Femur (tissue), 1 donor: ENCODE data around the gene RAD18.

Source experiments
- DNase-seq: peaks from one replicate; pipeline ENCODE4 v3.0.0-alpha.2; 2017

Gene RAD18

DNA sequence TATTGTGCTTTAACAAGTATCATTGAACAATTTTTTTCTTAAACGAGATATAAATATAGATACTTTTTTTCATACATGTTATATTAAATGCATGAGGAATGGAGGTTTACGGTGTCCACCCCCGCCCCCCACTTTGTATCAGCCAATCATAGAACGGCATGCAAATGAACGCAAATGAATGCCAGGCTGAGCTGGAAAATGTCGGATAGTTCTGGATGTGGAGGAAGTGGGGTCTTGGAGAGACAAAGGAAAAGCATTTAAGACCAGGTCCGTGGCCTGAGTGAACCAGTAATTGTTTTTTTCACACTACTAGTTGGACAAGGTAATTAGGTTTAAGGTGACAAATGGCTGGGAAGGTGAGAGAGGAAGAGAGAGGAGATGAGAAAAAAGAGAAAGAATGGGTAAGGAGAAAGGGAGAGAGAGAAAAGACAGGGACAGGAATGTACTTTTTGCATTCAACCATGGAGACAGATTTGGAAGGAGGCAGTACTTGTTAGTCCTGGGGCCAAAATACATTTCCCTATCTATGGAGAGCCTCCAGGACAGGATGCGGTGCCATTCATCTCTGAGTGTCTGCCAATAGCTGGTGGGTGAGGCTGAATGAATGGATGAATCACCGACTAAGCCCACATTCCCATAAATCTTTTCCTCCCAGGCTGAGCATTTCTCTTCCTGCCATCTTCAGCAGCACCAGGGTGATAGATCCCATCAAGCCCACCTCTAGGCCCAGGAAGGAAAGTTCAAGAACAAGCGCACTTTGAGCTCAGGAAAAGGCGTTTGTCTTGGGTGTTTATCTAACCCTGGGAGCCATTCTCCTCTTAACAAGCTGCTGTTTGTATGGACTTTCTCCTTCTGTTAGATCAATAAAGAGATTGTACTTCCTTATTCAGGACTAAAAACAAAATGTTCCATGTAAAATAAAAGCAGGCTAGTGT is 1.4 kb upstream of the RAD18 start:
- no peak for DNase-seq

DNA sequence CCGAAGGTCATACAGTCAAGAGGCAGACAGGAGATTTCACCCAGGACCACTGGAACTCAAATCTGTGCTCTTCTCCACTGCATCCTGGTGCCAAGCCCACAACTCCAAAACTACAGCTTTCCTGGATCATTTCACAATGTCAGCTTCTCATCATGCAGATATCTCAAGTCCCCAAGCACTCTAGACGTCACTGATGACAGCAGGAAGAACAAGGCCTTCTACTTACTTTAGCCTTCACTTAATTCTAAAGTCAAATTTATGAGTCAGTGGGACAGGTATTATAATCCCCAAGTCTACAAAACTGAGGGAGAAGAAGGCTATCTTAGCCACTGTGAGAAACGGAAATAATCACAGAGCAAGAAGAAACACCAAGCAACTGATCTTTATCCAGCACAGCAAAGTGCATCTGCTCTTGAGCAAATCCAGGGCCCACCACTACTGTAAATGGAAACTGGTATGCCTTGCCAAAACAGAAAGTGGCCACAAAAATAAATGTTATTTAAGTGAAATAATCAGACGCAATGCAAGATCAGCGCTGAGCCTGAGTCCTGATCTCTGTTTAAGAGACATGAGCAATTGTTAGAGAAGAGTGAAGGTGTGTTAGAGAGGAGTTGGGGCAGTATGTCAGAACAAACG is 928 bp downstream of the RAD18 start:
- DNase-seq, result no peak

- no peak for DNase-seq
Observed at GRCh38 chr3:8959668-8960067, 3.6 kb downstream of the RAD18 start.

DNA sequence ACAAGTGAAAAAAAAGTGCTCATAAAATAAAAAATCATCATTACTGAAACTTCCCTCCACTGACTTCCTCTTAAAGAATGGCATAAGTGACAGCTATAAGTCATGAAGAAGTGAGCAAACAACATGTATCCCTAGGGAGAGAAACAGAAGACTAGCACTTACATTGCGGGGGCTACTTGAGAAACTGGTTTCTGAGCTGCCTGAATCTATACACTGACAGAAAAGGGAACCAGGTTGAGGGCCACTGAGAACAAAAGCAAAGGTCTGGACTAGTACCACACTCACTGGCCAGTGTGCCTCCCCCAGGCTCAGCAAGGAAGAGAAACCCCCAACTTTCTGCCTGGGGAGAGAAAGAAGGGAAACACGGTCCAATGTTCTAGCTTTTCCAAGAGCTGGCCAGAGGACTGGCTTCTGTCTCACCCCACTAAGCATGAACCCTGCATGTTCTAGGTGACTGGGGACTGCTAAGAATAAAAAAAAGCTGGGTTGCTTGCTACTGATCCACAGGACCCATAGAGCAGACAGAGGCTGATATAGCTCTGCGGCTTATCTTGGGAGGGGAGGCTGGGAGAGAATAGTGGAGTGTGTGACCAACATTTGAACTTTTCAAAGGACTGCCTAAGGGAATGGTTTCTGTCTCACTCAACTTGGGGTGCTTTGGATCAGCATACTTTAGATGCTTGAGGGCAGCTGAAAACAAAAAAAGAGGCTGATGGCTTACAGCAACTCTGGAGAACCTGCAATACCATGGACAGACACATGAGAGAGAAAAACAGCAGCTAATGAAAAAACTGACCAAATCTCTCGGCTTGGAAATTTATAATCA is 8.1 kb downstream of the RAD18 start:
- DNase-seq, result no peak

DNA sequence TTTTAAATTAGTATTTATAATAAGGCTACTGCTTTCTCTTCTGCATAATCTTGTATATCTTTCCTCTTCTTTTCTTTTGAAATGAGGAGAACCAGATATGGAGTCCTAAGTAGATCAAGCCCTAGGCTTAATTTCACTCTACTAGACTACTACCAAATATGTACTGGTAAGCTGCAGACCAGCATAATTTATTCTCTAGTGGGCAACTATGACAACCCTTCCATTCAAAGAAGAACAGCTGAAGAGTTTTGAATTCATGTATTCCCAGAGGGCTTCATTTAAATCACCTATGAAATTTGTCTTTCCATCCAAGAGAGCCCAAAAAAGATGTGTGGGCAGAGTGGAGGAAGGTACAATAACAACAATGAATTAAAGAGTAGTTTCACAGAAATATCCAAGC is 10.0 kb downstream of the RAD18 start:
- DNase-seq, result no peak

- DNase-seq, result no peak
Observed at GRCh38 chr3:8952130-8952529, 11.1 kb downstream of the RAD18 start.

DNA sequence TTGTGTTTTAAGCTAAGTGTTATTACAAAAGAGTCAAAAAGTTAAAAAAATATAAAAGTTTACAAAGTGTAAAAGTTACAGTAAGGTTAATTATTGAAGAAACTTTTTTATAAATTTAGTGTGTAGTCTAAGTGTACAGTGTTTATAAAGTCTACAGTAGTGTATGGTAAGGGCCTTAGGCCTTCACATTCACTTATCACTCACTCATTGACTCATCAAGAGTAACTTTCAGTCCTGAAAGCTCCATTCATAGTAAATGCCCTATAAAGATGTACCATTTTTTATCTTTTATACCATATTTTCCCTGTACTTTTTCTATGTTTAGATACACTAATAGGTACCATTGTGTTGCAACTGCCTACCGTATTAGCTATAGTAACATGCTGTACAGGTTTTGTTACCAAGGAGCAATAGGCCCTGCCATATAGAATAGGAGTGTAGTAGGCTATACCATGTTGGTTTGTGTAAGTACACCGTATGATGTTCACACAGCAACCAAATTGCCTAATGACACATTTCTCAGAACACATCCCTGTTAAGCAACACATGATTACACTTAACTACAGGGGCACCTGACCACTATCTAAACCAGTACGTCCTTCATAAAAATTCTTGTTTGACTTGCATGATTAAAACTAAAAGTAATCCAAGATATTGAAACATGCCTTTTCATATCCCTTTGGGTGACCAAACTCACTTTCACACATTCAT is 17.2 kb downstream of the RAD18 start:
- no peak for DNase-seq

- DNase-seq, result no peak
Observed at GRCh38 chr3:8942746-8943488, 20.4 kb downstream of the RAD18 start.

DNA sequence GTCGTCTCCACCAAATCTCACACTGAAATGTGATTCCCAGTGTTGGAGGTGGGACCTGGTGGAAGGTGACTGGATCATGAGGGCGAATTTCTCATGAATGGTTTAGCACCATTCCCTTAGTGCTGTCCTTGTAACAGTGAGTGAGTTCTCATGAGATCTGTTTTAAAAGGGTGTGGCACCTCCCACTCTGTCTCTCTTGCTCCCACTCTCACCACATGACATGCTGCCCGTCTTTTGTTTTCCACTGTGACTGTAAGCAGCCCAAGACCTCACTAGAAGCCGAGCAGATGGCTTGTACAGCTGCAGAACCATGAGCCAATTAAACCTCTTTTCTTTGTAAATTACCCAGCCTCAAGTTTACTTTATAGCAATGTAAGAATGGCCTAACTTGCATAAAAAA is 21.2 kb downstream of the RAD18 start:
- DNase-seq, result no peak

DNA sequence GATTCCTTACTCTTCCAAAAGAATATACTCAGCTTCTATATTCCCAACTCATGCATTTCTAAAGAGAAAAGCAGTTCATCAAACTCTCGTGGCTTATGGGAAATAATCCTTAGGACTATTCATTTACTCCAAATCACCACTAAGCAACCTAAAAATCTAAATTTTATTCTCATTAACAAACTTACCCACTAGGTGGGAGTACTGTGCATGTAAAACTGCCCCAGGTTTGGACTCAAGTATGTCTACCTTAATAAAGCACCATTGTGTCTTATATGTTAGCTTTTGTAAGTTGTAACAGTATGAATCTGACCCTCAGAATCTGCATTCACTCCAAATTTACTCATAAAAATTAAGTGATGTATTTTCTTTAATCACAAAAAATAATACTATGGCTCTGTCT is 25.3 kb downstream of the RAD18 start:
- DNase-seq, result no peak

- no peak for DNase-seq
Observed at GRCh38 chr3:8937064-8938020, 25.9 kb downstream of the RAD18 start.

DNA sequence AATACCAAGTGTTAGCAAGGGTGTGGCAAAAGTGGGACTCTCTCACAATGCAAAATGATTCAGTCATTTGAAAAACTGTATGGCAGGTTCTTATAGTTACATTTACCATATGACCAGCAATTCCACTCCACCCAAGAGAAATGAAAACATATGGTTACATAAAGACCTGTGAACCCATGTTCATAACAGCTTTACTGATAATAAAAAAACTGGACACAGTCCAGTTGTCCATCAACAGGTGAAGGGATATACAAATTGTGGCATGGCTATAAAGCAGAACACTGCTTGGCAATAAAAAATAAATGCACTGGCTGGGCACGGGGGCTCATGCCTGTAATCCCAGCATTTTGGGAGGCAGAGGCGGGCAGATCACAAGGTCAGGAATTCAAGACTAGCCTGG is 30.8 kb downstream of the RAD18 start:
- no peak for DNase-seq

- no peak for DNase-seq
Observed at GRCh38 chr3:8931342-8931741, 31.9 kb downstream of the RAD18 start.

GRCh38 chr3:8929860-8930259 is 33.4 kb downstream of the RAD18 start:
- no peak for DNase-seq

GRCh38 chr3:8914491-8914890 is 48.8 kb downstream of the RAD18 start:
- no peak for DNase-seq

DNA sequence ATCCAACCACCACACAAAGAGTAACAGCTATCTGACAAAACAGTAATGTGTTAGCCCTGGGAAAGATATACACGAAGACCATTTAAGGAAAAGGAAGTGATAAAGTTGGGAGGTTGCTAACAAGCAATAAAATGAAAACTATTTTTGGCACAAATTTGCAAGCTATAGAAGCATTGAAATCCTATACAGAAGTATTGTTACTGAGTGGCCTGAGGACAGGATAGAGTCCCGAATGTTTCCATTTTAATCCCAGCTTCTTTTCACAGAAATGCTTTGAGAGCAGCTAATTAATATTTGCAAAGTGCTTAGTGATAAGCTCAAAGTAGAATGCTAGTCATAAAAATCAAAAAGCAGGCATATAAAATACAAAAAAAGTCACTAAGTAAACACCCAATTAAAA is 51.5 kb downstream of the RAD18 start:
- DNase-seq, result no peak

DNA sequence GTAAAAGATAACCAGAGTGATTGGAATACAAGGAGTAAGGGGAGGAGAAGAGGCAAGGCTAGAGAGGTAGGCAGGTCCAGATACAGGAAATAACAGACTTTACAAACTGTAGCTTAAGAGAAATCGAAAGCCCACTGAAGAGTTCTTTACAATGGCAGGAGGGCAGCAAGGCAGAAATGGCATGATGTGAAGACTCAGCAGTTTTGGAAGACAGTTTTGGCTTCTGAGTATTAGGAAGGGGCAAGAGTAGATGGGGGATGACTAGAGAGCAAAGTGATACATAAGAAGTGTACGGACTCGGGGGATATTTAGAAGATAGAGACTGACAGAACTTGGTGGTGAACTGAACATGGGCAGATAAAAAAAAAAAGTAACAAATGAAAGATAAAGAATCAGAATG is 54.1 kb downstream of the RAD18 start:
- no peak for DNase-seq

GRCh38 chr3:8903191-8903590 is 60.1 kb downstream of the RAD18 start:
- DNase-seq, result no peak

- DNase-seq, result no peak
Observed at GRCh38 chr3:8900869-8901268, 62.4 kb downstream of the RAD18 start.

DNA sequence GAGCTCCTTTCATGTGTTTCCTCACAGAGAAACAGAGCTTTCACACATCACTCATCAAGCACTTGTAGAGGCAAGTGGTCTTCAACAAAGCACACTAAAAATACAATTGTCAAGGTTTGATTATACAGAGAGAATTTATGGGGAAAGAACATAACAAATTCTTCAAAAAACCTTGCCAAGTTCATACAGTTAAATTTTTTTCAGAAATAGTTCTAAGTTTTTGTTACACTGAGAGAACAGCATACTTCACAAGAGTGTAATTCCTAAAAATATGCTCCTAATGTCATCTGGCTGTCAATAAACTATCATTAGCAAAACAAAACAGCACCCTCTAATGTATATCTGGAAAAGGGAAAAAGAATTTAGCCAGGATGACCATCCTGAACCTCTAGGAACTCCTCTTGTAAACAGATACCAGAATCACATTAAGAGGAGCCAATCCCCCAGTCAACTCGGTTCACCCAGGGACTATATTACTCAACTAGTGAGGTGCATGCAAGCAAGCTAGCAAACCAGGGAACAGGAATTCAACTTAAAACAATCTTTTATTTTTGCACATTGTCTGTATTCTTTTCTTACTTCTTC is 63.3 kb downstream of the RAD18 start:
- no peak for DNase-seq

DNA sequence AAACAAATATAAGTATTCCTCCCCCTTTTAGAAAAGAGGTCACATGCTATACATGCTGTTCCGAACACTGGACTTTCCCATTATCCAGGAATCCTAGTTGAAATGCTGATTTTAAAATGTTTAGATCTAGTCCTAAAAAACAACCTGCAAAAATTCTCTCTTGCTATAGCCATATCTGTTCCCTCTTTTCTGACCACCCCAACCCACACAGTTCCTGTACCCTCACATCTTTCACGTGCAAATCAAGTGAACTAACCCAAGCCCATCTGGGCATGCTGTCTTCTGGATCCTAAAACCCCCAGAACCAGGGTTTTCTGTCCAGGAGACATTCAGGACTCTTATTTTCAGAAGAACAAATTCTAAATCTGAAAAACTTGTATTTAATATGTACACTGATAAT is 67.4 kb downstream of the RAD18 start:
- no peak for DNase-seq
